ENCODE results near the gene TMEM94. TPM values are rescaled to one million over a fixed set of nuclear protein-coding genes. Genes with fewer than 3 reads are reported as not detected.
A peak's percentile ranks its signal among the peaks of the same experiment; 100 is the strongest.

Gene TMEM94
- total and polyA plus RNA-seq, 9 of the 15 experiments (the other 6 are each of a cell fraction or from before 2014, with no cell fraction given) = 0.35 to 48.1 (median 14.4) TPM

DNA sequence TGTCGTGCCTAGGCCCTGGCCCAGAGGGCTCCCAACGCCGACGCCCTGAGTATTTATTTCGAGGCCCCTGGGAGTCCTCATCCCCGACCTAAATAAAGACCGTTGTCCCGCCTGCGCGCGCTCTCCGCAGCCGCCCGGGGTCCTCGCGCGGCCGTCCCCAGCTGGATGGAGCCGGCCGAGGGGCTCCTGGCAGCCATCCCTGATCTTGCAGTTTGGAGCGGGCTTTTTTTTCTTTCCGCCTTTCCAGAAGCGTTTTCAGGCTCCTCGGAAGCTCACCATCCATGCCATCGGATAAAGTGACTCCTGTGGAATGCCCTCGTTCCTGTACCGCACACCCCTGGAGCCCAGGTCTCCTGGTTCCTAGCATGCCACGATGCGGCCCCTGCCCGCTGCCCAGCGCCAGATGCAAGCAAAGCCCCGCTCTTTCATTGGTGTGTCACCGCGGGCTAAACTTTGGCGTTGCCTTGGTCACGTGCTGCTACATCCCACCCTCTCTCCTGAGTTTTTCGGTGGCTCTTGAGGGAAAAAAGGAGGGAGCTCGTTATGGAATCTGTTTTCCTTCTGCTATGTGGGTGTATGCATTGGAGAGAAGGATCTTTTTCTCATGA is 716 bp downstream of the TMEM94 start (continued):
- TF ChIP-seq, protein P1, sequence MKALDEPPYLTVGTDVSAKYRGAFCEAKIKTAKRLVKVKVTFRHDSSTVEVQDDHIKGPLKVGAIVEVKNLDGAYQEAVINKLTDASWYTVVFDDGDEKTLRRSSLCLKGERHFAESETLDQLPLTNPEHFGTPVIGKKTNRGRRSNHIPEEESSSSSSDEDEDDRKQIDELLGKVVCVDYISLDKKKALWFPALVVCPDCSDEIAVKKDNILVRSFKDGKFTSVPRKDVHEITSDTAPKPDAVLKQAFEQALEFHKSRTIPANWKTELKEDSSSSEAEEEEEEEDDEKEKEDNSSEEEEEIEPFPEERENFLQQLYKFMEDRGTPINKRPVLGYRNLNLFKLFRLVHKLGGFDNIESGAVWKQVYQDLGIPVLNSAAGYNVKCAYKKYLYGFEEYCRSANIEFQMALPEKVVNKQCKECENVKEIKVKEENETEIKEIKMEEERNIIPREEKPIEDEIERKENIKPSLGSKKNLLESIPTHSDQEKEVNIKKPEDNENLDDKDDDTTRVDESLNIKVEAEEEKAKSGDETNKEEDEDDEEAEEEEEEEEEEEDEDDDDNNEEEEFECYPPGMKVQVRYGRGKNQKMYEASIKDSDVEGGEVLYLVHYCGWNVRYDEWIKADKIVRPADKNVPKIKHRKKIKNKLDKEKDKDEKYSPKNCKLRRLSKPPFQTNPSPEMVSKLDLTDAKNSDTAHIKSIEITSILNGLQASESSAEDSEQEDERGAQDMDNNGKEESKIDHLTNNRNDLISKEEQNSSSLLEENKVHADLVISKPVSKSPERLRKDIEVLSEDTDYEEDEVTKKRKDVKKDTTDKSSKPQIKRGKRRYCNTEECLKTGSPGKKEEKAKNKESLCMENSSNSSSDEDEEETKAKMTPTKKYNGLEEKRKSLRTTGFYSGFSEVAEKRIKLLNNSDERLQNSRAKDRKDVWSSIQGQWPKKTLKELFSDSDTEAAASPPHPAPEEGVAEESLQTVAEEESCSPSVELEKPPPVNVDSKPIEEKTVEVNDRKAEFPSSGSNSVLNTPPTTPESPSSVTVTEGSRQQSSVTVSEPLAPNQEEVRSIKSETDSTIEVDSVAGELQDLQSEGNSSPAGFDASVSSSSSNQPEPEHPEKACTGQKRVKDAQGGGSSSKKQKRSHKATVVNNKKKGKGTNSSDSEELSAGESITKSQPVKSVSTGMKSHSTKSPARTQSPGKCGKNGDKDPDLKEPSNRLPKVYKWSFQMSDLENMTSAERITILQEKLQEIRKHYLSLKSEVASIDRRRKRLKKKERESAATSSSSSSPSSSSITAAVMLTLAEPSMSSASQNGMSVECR (CRISPR knock-in tag; IDR thresholded peaks at IDR 0.05) = no peak
- TF ChIP-seq ZBED1 (IDR thresholded peaks at IDR 0.05) = no peak
- TF ChIP-seq, protein P2, sequence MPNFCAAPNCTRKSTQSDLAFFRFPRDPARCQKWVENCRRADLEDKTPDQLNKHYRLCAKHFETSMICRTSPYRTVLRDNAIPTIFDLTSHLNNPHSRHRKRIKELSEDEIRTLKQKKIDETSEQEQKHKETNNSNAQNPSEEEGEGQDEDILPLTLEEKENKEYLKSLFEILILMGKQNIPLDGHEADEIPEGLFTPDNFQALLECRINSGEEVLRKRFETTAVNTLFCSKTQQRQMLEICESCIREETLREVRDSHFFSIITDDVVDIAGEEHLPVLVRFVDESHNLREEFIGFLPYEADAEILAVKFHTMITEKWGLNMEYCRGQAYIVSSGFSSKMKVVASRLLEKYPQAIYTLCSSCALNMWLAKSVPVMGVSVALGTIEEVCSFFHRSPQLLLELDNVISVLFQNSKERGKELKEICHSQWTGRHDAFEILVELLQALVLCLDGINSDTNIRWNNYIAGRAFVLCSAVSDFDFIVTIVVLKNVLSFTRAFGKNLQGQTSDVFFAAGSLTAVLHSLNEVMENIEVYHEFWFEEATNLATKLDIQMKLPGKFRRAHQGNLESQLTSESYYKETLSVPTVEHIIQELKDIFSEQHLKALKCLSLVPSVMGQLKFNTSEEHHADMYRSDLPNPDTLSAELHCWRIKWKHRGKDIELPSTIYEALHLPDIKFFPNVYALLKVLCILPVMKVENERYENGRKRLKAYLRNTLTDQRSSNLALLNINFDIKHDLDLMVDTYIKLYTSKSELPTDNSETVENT (CRISPR knock-in tag; IDR thresholded peaks at IDR 0.05) = no peak
- peak; percentile 44 for TF ChIP-seq HMGN3 (IDR thresholded peaks at IDR 0.05; ENCODE audit: borderline replicate concordance, extremely low read depth, insufficient read length, low read depth, low read length)
- TF ChIP-seq HNRNPK (IDR thresholded peaks at IDR 0.05; ENCODE audit: low read depth, low read length, poor library complexity, severe bottlenecking) = no peak
- no peak for TF ChIP-seq ZNF134 (CRISPR knock-in tag; conservative IDR thresholded peaks at IDR 0.05)
- TF ChIP-seq ZNF124 (CRISPR knock-in tag; IDR thresholded peaks at IDR 0.05) = no peak
- TF ChIP-seq NONO (IDR thresholded peaks at IDR 0.05; ENCODE audit: low read depth in 2 of 2, low read length in 1 of 2) = no peak
- no peak for TF ChIP-seq FOXJ3 (CRISPR knock-in tag; IDR thresholded peaks at IDR 0.05)
- TF ChIP-seq ZNF12 (CRISPR knock-in tag; IDR thresholded peaks at IDR 0.05) = no peak
- TF ChIP-seq ETV1 (tag; conservative IDR thresholded peaks at IDR 0.05; ENCODE audit: low read depth) = no peak
- TF ChIP-seq L3MBTL2 (IDR thresholded peaks at IDR 0.05) = peak; percentile 48
- no peak for TF ChIP-seq HNRNPUL1 (IDR thresholded peaks at IDR 0.05; ENCODE audit: low read length)
- no peak for TF ChIP-seq KDM5B (IDR thresholded peaks at IDR 0.05; ENCODE audit: insufficient replicate concordance, low read depth, low read length)
- no peak for TF ChIP-seq ZEB2 (IDR thresholded peaks at IDR 0.05)
- TF ChIP-seq EP300 (IDR thresholded peaks at IDR 0.05; ENCODE audit: low read length) = no peak
- TF ChIP-seq CCNT2 (IDR thresholded peaks at IDR 0.05; ENCODE audit: borderline replicate concordance, extremely low read depth, insufficient read length, low read depth, low read length) = peak; percentile 14
- no peak for TF ChIP-seq GATA2 (CRISPR knock-in tag; IDR thresholded peaks at IDR 0.05)
- TF ChIP-seq, protein P3, sequence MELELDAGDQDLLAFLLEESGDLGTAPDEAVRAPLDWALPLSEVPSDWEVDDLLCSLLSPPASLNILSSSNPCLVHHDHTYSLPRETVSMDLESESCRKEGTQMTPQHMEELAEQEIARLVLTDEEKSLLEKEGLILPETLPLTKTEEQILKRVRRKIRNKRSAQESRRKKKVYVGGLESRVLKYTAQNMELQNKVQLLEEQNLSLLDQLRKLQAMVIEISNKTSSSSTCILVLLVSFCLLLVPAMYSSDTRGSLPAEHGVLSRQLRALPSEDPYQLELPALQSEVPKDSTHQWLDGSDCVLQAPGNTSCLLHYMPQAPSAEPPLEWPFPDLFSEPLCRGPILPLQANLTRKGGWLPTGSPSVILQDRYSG (tag; conservative IDR thresholded peaks at IDR 0.05; ENCODE audit: low read depth) = no peak
- TF ChIP-seq BMI1 (IDR thresholded peaks at IDR 0.05; ENCODE audit: low read length) = no peak
- TF ChIP-seq FOSL1 (tag; conservative IDR thresholded peaks at IDR 0.05) = no peak
- peak; percentile 22; the same call in 1 of the 2 replicates for TF ChIP-seq CBFA2T2 (conservative IDR thresholded peaks at IDR 0.05)
